ENCODE measurements around the gene KIF13A.

- TF ChIP-seq, protein P1, sequence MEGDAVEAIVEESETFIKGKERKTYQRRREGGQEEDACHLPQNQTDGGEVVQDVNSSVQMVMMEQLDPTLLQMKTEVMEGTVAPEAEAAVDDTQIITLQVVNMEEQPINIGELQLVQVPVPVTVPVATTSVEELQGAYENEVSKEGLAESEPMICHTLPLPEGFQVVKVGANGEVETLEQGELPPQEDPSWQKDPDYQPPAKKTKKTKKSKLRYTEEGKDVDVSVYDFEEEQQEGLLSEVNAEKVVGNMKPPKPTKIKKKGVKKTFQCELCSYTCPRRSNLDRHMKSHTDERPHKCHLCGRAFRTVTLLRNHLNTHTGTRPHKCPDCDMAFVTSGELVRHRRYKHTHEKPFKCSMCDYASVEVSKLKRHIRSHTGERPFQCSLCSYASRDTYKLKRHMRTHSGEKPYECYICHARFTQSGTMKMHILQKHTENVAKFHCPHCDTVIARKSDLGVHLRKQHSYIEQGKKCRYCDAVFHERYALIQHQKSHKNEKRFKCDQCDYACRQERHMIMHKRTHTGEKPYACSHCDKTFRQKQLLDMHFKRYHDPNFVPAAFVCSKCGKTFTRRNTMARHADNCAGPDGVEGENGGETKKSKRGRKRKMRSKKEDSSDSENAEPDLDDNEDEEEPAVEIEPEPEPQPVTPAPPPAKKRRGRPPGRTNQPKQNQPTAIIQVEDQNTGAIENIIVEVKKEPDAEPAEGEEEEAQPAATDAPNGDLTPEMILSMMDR (IDR thresholded peaks at IDR 0.05) = no peak
- TF ChIP-seq REST (IDR thresholded peaks at IDR 0.05; ENCODE audit: insufficient read depth in 1 of 2, low read depth in 2 of 2, low read length in 1 of 2) (no peak), POLR2AphosphoS5 (IDR thresholded peaks at IDR 0.05; ENCODE audit: low read depth, low read length) (no peak), SIN3A (IDR thresholded peaks at IDR 0.05; ENCODE audit: borderline replicate concordance, insufficient read depth, low read depth, low read length) (no peak), TCF7L2 (IDR thresholded peaks at IDR 0.05; ENCODE audit: low read depth, low read length) (no peak)
These were observed 246.7 kb downstream of the KIF13A start for GRCh38 chr6:17740559-17741220.

Measured in Panc1 (cell line).